ENCODE measurements around the gene CREB5. TPM values are rescaled to one million over a fixed set of nuclear protein-coding genes. Genes with fewer than 3 reads are reported as not detected.

Gene CREB5
- total and polyA plus RNA-seq, 2 of the 13 experiments (the other 11 are each of a cell fraction or from before 2014, with no cell fraction given): 0.38 to 0.71 TPM

GRCh38 chr7:28688174-28688573 is 275.9 kb downstream of the CREB5 start (continued):
- no peak for TF ChIP-seq ZC3H13 (CRISPR knock-in tag; IDR thresholded peaks at IDR 0.05)
- no peak for TF ChIP-seq HOMEZ (CRISPR knock-in tag; IDR thresholded peaks at IDR 0.05; ENCODE audit: low read depth)
- no peak for TF ChIP-seq KLF16 (CRISPR knock-in tag; IDR thresholded peaks at IDR 0.05)
- no peak for TF ChIP-seq SPEN (CRISPR knock-in tag; IDR thresholded peaks at IDR 0.05; ENCODE audit: low read depth)
- TF ChIP-seq NFIB (CRISPR knock-in tag; IDR thresholded peaks at IDR 0.05; ENCODE audit: borderline replicate concordance): no peak

GRCh38 chr7:28688651-28689050 is 276.3 kb downstream of the CREB5 start:
- DNase-seq (ENCODE audit: low spot score) (no peak), ATAC-seq (no peak), FAIRE-seq (no peak)
- 29% methylated on average over 5 of the region's 5 CpGs for WGBS (ENCODE audit: low lambda C conversion rate)
- ChIA-PET POLR2A (no interaction called here), CTCF (ENCODE audit: low intra/inter-chr PET ratio, low total read pairs) (no interaction called here)
- Histone ChIP-seq H3K9me3 (ENCODE audit: low read length) (no peaks in the 10 kb centered on the region), H2AFZ (ENCODE audit: low read length) (no peak overlapping the region), H3K4me2 (ENCODE audit: low read depth, low read length) (no peak overlapping the region), H3K27me3 (ENCODE audit: control insufficient read depth in 1 of 2, insufficient read depth in 2 of 2, low read length in 2 of 2) (peaks cover 0 to 6% of the 10 kb centered on the region in 2 experiments; a peak in 1 of 5 replicates), H3K4me3 (replicated peaks in 1 of 3; ENCODE audit: insufficient read depth in 1 of 3, low read depth in 2 of 3, low read length in 3 of 3) (no peak overlapping the region), H3K4me1 (ENCODE audit: insufficient read depth, low read length) (peaks cover 8% of the 10 kb centered on the region; the same call in 1 of the 2 replicates), H3K27ac (ENCODE audit: extremely low read length, insufficient read depth, low read length) (no peak overlapping the region), H3K36me3 (replicated peaks in 1 of 2; ENCODE audit: control insufficient read depth in 1 of 2, insufficient read depth in 2 of 2, low read length in 2 of 2) (no peaks in the 10 kb centered on the region), H4K20me1 (ENCODE audit: insufficient read depth, low read length) (no peaks in the 10 kb centered on the region), H3K79me2 (ENCODE audit: insufficient read depth, low read length) (no peaks in the 10 kb centered on the region), H3K9ac (ENCODE audit: insufficient read depth, low read depth, low read length) (no peak overlapping the region)
- intact Hi-C loops (cut with micrococcal nuclease; ENCODE audit: unreplicated experiment): no loop called here
- BruUV-seq (replicated peaks): no TSS peak
- TF ChIP-seq KDM2A (CRISPR knock-in tag; IDR thresholded peaks at IDR 0.05; ENCODE audit: borderline replicate concordance, low read depth): no peak
- TF ChIP-seq ZNF543 (CRISPR knock-in tag; IDR thresholded peaks at IDR 0.05): no peak
- no peak for TF ChIP-seq ZNF792 (CRISPR knock-in tag; IDR thresholded peaks at IDR 0.05)
- no peak for TF ChIP-seq ELK4 (CRISPR knock-in tag; IDR thresholded peaks at IDR 0.05; ENCODE audit: borderline replicate concordance)
- no peak for TF ChIP-seq ZNF564 (CRISPR knock-in tag; IDR thresholded peaks at IDR 0.05)
- in situ Hi-C loops (cut with HindIII; ENCODE audit: extremely low pct_ligation_motif_present, low pct_unique_long_range_greater_than_20kb): no loop called here
